HL-60/S4 (cell line): ENCODE data around the gene NFYC.

Experiments
- in situ Hi-C: fragments of 300-500 bp; cut with MboI; formaldehyde crosslinking; loops from 2 replicates; pipeline ENCODE4 v1.14.3; 2022; ENCODE audit warnings: low sequenced_read_pairs

The NFYC gene

GRCh38 chr1:40777224-40777970 lies 85.9 kb downstream of the NFYC start:
- in situ Hi-C loops, result no loop called here

- in situ Hi-C loops, result no loop called here
Measured at GRCh38 chr1:40780678-40781607, 89.4 kb downstream of the NFYC start.

- in situ Hi-C loops, result no loop called here
Measured at GRCh38 chr1:40781608-40781971, 90.1 kb downstream of the NFYC start.

GRCh38 chr1:40782371-40782956 lies 91.0 kb downstream of the NFYC start:
- in situ Hi-C loops, result no loop called here

GRCh38 chr1:40783001-40783905 lies 91.7 kb downstream of the NFYC start, which contains the start of gene KCNQ4:
KCNQ4 (plus strand) TSS chr1:40783787; CDS start chr1:40784094, 307 bp downstream.
- in situ Hi-C loops, result no loop called here

GRCh38 chr1:40784141-40784770 lies 92.8 kb downstream of the NFYC start:
- in situ Hi-C loops, result no loop called here

- in situ Hi-C loops, result no loop called here
Measured at GRCh38 chr1:40784771-40785151, 93.3 kb downstream of the NFYC start.

- in situ Hi-C loops, result no loop called here
Measured at GRCh38 chr1:40785446-40785845, 93.9 kb downstream of the NFYC start.

GRCh38 chr1:40786171-40786994 lies 94.9 kb downstream of the NFYC start:
- in situ Hi-C loops, result no loop called here

GRCh38 chr1:40786995-40787705 lies 95.6 kb downstream of the NFYC start:
- in situ Hi-C loops, result no loop called here

- in situ Hi-C loops, result no loop called here
Measured at GRCh38 chr1:40787737-40788560, 96.4 kb downstream of the NFYC start.

GRCh38 chr1:40788561-40789341 lies 97.2 kb downstream of the NFYC start:
- in situ Hi-C loops, result no loop called here

- in situ Hi-C loops, result no loop called here
Measured at GRCh38 chr1:40789342-40789598, 97.8 kb downstream of the NFYC start.

GRCh38 chr1:40789661-40790430 lies 98.3 kb downstream of the NFYC start:
- in situ Hi-C loops, result no loop called here

- in situ Hi-C loops, result no loop called here
Measured at GRCh38 chr1:40792036-40792435, 100.5 kb downstream of the NFYC start.

- in situ Hi-C loops, result no loop called here
Measured at GRCh38 chr1:40793617-40794016, 102.1 kb downstream of the NFYC start.

- in situ Hi-C loops, result no loop called here
Measured at GRCh38 chr1:40794048-40794447, 102.5 kb downstream of the NFYC start.
